Measurements from ENCODE around the gene ATP2A3. TPM values are rescaled to one million over a fixed set of nuclear protein-coding genes. Genes with fewer than 3 reads are reported as not detected.
"Not testable (repeated sequence)": the region's sequence is repeated elsewhere in the genome, so short reads cannot be mapped to it uniquely, and the experiment has no call there.

ATP2A3 gene
- total RNA-seq, 1 experiment from 2014 or later = 5.7 TPM

GRCh38 chr17:3957735-3958599, 6.3 kb downstream of the ATP2A3 start:
- no peaks in the 10 kb centered on the region for H3K36me3 ChIP-seq (replicated peaks; ENCODE audit: control insufficient read depth, insufficient read depth, low read length)
- no peak overlapping the region for H3K4me3 ChIP-seq (ENCODE audit: insufficient read depth, low read depth, low read length)
- peaks cover 8% of the 10 kb centered on the region for H3K27me3 ChIP-seq (ENCODE audit: control insufficient read depth, insufficient read depth, low read length)
- peak; percentile 51 for DNase-seq

GRCh38 chr17:3956983-3957382, 7.3 kb downstream of the ATP2A3 start:
- no peaks in the 10 kb centered on the region for H3K27me3 ChIP-seq (ENCODE audit: control insufficient read depth, insufficient read depth, low read length)
- H3K4me3 ChIP-seq (ENCODE audit: insufficient read depth, low read depth, low read length) = no peak overlapping the region

GRCh38 chr17:3956327-3956957, 7.8 kb downstream of the ATP2A3 start:
- Histone ChIP-seq H3K4me3 (ENCODE audit: insufficient read depth, low read depth, low read length) (no peak overlapping the region), H3K27me3 (ENCODE audit: control insufficient read depth, insufficient read depth, low read length) (no peaks in the 10 kb centered on the region), H3K36me3 (replicated peaks; ENCODE audit: control insufficient read depth, insufficient read depth, low read length) (no peaks in the 10 kb centered on the region)
- DNase-seq = peak; percentile 80

More at GRCh38 chr17:3956983-3957382, 7.3 kb downstream of the ATP2A3 start:
- H3K36me3 ChIP-seq (replicated peaks; ENCODE audit: control insufficient read depth, insufficient read depth, low read length) = no peaks in the 10 kb centered on the region
- DNase-seq = no peak

GRCh38 chr17:3955673-3955988, 8.6 kb downstream of the ATP2A3 start:
- Histone ChIP-seq H3K27me3 (ENCODE audit: control insufficient read depth, insufficient read depth, low read length) (no peaks in the 10 kb centered on the region), H3K4me3 (ENCODE audit: insufficient read depth, low read depth, low read length) (no peak overlapping the region), H3K36me3 (replicated peaks; ENCODE audit: control insufficient read depth, insufficient read depth, low read length) (no peaks in the 10 kb centered on the region)
- DNase-seq = no peak

GRCh38 chr17:3954976-3955672, 9.1 kb downstream of the ATP2A3 start:
- H3K36me3 ChIP-seq (replicated peaks; ENCODE audit: control insufficient read depth, insufficient read depth, low read length) = no peaks in the 10 kb centered on the region
- no peaks in the 10 kb centered on the region for H3K27me3 ChIP-seq (ENCODE audit: control insufficient read depth, insufficient read depth, low read length)
- DNase-seq = peak; percentile 73
- no peak overlapping the region for H3K4me3 ChIP-seq (ENCODE audit: insufficient read depth, low read depth, low read length)

GRCh38 chr17:3954086-3954485, 10.2 kb downstream of the ATP2A3 start:
- Histone ChIP-seq H3K27me3 (ENCODE audit: control insufficient read depth, insufficient read depth, low read length) (no peaks in the 10 kb centered on the region), H3K36me3 (replicated peaks; ENCODE audit: control insufficient read depth, insufficient read depth, low read length) (no peaks in the 10 kb centered on the region)
- no peak for DNase-seq

GRCh38 chr17:3953542-3953941, 10.7 kb downstream of the ATP2A3 start:
- no peaks in the 10 kb centered on the region for H3K36me3 ChIP-seq (replicated peaks; ENCODE audit: control insufficient read depth, insufficient read depth, low read length)
- DNase-seq = no peak
- H3K4me3 ChIP-seq (ENCODE audit: insufficient read depth, low read depth, low read length) = no peak overlapping the region
- H3K27me3 ChIP-seq (ENCODE audit: control insufficient read depth, insufficient read depth, low read length) = no peaks in the 10 kb centered on the region

More at GRCh38 chr17:3954086-3954485, 10.2 kb downstream of the ATP2A3 start:
- H3K4me3 ChIP-seq (ENCODE audit: insufficient read depth, low read depth, low read length) = no peak overlapping the region

- DNase-seq = no peak
- Histone ChIP-seq H3K36me3 (replicated peaks; ENCODE audit: control insufficient read depth, insufficient read depth, low read length) (no peaks in the 10 kb centered on the region), H3K4me3 (ENCODE audit: insufficient read depth, low read depth, low read length) (no peak overlapping the region), H3K27me3 (ENCODE audit: control insufficient read depth, insufficient read depth, low read length) (no peaks in the 10 kb centered on the region)
These were observed 12.1 kb downstream of the ATP2A3 start for GRCh38 chr17:3952186-3952585.

GRCh38 chr17:3951420-3951819, 12.8 kb downstream of the ATP2A3 start:
- peak; percentile 68 for DNase-seq
- no peaks in the 10 kb centered on the region for H3K27me3 ChIP-seq (ENCODE audit: control insufficient read depth, insufficient read depth, low read length)
- no peaks in the 10 kb centered on the region for H3K36me3 ChIP-seq (replicated peaks; ENCODE audit: control insufficient read depth, insufficient read depth, low read length)
- no peak overlapping the region for H3K4me3 ChIP-seq (ENCODE audit: insufficient read depth, low read depth, low read length)

- Histone ChIP-seq H3K27me3 (ENCODE audit: control insufficient read depth, insufficient read depth, low read length) (no peaks in the 10 kb centered on the region), H3K36me3 (replicated peaks; ENCODE audit: control insufficient read depth, insufficient read depth, low read length) (no peaks in the 10 kb centered on the region), H3K4me3 (ENCODE audit: insufficient read depth, low read depth, low read length) (no peak overlapping the region)
- no peak for DNase-seq
These were observed 13.2 kb downstream of the ATP2A3 start for GRCh38 chr17:3951003-3951402.

GRCh38 chr17:3950584-3950983, 13.7 kb downstream of the ATP2A3 start:
- Histone ChIP-seq H3K36me3 (replicated peaks; ENCODE audit: control insufficient read depth, insufficient read depth, low read length) (no peaks in the 10 kb centered on the region), H3K27me3 (ENCODE audit: control insufficient read depth, insufficient read depth, low read length) (no peaks in the 10 kb centered on the region), H3K4me3 (ENCODE audit: insufficient read depth, low read depth, low read length) (no peak overlapping the region)
- no peak for DNase-seq

GRCh38 chr17:3949418-3949817, 14.8 kb downstream of the ATP2A3 start:
- no peak for DNase-seq
- H3K4me3 ChIP-seq (ENCODE audit: insufficient read depth, low read depth, low read length) = no peak overlapping the region
- no peaks in the 10 kb centered on the region for H3K36me3 ChIP-seq (replicated peaks; ENCODE audit: control insufficient read depth, insufficient read depth, low read length)
- H3K27me3 ChIP-seq (ENCODE audit: control insufficient read depth, insufficient read depth, low read length) = no peaks in the 10 kb centered on the region; the same call in 1 of the 2 replicates

- DNase-seq; H3K4me3 ChIP-seq (ENCODE audit: insufficient read depth, low read depth, low read length); H3K27me3 ChIP-seq (ENCODE audit: control insufficient read depth, insufficient read depth, low read length); H3K36me3 ChIP-seq (replicated peaks; ENCODE audit: control insufficient read depth, insufficient read depth, low read length): not testable (repeated sequence)
These were observed 15.7 kb downstream of the ATP2A3 start for GRCh38 chr17:3948551-3948950.

GRCh38 chr17:3947318-3947810, 16.9 kb downstream of the ATP2A3 start:
- no peak overlapping the region for H3K4me3 ChIP-seq (ENCODE audit: insufficient read depth, low read depth, low read length)
- peaks cover 1% of the 10 kb centered on the region for H3K36me3 ChIP-seq (replicated peaks; ENCODE audit: control insufficient read depth, insufficient read depth, low read length)
- no peak for DNase-seq

More at GRCh38 chr17:3947318-3947810, 16.9 kb downstream of the ATP2A3 start:
- H3K27me3 ChIP-seq (ENCODE audit: control insufficient read depth, insufficient read depth, low read length) = no peaks in the 10 kb centered on the region; the same call in 1 of the 2 replicates

Data from H7 (cell line).